Measurements from ENCODE around the gene BUD31.
"Not testable (repeated sequence)": the region's sequence is repeated elsewhere in the genome, so short reads cannot be mapped to it uniquely, and the experiment has no call there.

DNA sequence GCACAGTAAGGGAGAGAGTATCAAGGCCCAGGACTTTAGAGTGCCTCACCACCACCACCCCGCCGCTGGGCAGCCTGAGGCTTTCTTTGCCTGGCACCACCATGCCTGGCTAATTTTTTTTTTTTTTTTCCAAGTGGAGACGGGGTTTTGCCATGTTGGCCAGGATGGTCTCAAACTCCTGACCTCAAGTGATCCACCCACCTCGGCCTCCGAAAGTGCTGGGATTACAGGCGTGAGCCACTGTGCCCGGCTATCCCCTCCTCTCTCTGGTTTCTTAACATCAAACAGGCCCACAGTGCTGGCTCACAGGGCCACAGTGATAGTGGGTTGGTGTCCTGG lies 29.1 kb upstream of the BUD31 start:
- not testable (repeated sequence) for TF ChIP-seq ZNF274 (IDR thresholded peaks at IDR 0.05; ENCODE audit: borderline replicate concordance, extremely low read depth, low read length); POLR2A (IDR thresholded peaks at IDR 0.05; ENCODE audit: control extremely low read depth in 1 of 2, low read depth in 2 of 2, low read length in 2 of 2); HDAC6 (IDR thresholded peaks at IDR 0.05; ENCODE audit: low read depth, low read length); POLR2AphosphoS5 (IDR thresholded peaks at IDR 0.05; ENCODE audit: low read depth, low read length); CTCF (IDR thresholded peaks at IDR 0.05; ENCODE audit: control extremely low read depth in 1 of 3, insufficient read depth in 1 of 3, low read depth in 1 of 3, low read length in 3 of 3); ATF2 (IDR thresholded peaks at IDR 0.05; ENCODE audit: low read length); RFX5 (IDR thresholded peaks at IDR 0.05; ENCODE audit: borderline replicate concordance, low read depth, low read length); JUND (IDR thresholded peaks at IDR 0.05; ENCODE audit: low read length); KDM5A (IDR thresholded peaks at IDR 0.05; ENCODE audit: low read length)
- TF ChIP-seq, protein P1, sequence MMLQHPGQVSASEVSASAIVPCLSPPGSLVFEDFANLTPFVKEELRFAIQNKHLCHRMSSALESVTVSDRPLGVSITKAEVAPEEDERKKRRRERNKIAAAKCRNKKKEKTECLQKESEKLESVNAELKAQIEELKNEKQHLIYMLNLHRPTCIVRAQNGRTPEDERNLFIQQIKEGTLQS (IDR thresholded peaks at IDR 0.05; ENCODE audit: insufficient read depth, low read depth, low read length) = not testable (repeated sequence)
